Caco-2 (cell line): ENCODE results near the gene SH3TC1. TPM values are rescaled to one million over a fixed set of nuclear protein-coding genes. Genes with fewer than 3 reads are reported as not detected.

ENCODE experiments used
- BruUV-seq: library from RNA; stranded (reverse); fragments of 400-500 nt; replicated peaks from 2 replicates; lab custom pipeline; 2021; lab: Mats Ljungman, UMichigan
- CTCF ChIA-PET: fragments of 300-600 bp; sonication (Branson Sonifier 250); formaldehyde crosslinking; loops from one replicate; lab custom pipeline; 2022; ENCODE audit warnings: antibody characterized with exemption; lab: Charles Lee
- POLR2A ChIA-PET: fragments of 300-600 bp; sonication (Branson Sonifier 250); formaldehyde crosslinking; loops from one replicate; lab custom pipeline; 2022; ENCODE audit warnings: antibody characterized with exemption; lab: Charles Lee
- DNase-seq, 2 experiments: peaks; one replicate each; pipeline versions ENCODE4 v3.0.0 to v3.0.0-alpha.2; 2020 to 2022
- H3K27me3 ChIP-seq: replicated peaks from 2 replicates; pipeline ENCODE4 v1.6.0; 2011; ENCODE audit warnings: low read length; ENCODE audit not compliant: control insufficient read depth, insufficient read depth
- H3K36me3 ChIP-seq: 2 replicates; pipeline ENCODE4 v1.5.1; 2011; ENCODE audit warnings: low read length; ENCODE audit not compliant: control insufficient read depth, insufficient read depth
- H3K4me1 ChIP-seq: fragments of 250-450 bp; sonication (Bioruptor Pico); 2 replicates; pipeline ENCODE4 v1.5.1; 2020; ENCODE audit warnings: mild to moderate bottlenecking
- H3K4me3 ChIP-seq: 2 replicates; pipeline ENCODE4 v1.5.1; 2011; ENCODE audit warnings: low read depth, mild to moderate bottlenecking, control low read depth, low read length
- H3K9me3 ChIP-seq: fragments of 250-450 bp; sonication (Bioruptor Pico); 2 replicates; pipeline ENCODE4 v1.5.1; 2020; ENCODE audit warnings: mild to moderate bottlenecking, moderate library complexity
- H3K27ac Mint-ChIP-seq: one replicate; pipeline ENCODE4 v1.8.0; 2022; ENCODE audit warnings: mixed read lengths; ENCODE audit not compliant: unreplicated experiment
- H3K27me3 Mint-ChIP-seq: one replicate; pipeline ENCODE4 v1.8.0; 2022; ENCODE audit warnings: mixed read lengths; ENCODE audit not compliant: insufficient read depth, unreplicated experiment
- H3K36me3 Mint-ChIP-seq: one replicate; pipeline ENCODE4 v1.8.0; 2022; ENCODE audit warnings: mild to moderate bottlenecking, mixed read lengths; ENCODE audit not compliant: insufficient read depth, unreplicated experiment
- H3K4me1 Mint-ChIP-seq: one replicate; pipeline ENCODE4 v1.8.0; 2022; ENCODE audit warnings: low read depth, mixed read lengths; ENCODE audit not compliant: unreplicated experiment
- H3K4me3 Mint-ChIP-seq: one replicate; pipeline ENCODE4 v1.8.0; 2022; ENCODE audit warnings: mild to moderate bottlenecking, moderate library complexity, mixed read lengths; ENCODE audit not compliant: unreplicated experiment
- H3K9me3 Mint-ChIP-seq: one replicate; pipeline ENCODE4 v1.8.0; 2022; ENCODE audit warnings: mixed read lengths; ENCODE audit not compliant: unreplicated experiment
- intact Hi-C: fragments of 100-400 bp; cut with micrococcal nuclease; formaldehyde crosslinking; loops from one replicate; pipeline ENCODE4 v1.10.0; 2022; ENCODE audit not compliant: unreplicated experiment
- total RNA-seq: library from RNA; stranded (reverse); gene quantifications from 2 replicates; pipeline ENCODE4 v1.2.3, GENCODE V29; 2022
- TF ChIP-seq, protein P1 (sequence below), 2 experiments: fragments of 200-600 bp in 1 of 2; IDR thresholded peaks; 1 replicate in 1 of 2; 2 replicates in 1 of 2; pipeline versions ENCODE4 v1.5.1 to v1.8.0; 2011 to 2022; ENCODE audit warnings: antibody characterized with exemption in 1 of 2, control low read depth in 1 of 2, inconsistent platforms in 1 of 2, low read depth in 1 of 2, low read length in 1 of 2, mild to moderate bottlenecking in 1 of 2, moderate library complexity in 1 of 2; ENCODE audit not compliant: insufficient read depth in 1 of 2, severe bottlenecking in 1 of 2, unreplicated experiment in 1 of 2

SH3TC1 gene
- total RNA-seq, 1 experiment from 2014 or later = 18.6 TPM

GRCh38 chr4:8270912-8271815, 72.1 kb downstream of the SH3TC1 start:
- ChIA-PET CTCF (no interaction called here), POLR2A (no interaction called here)
- Mint-ChIP-seq H3K27ac (no peak overlapping the region), H3K27me3 (peaks cover 3% of the 10 kb centered on the region), H3K9me3 (no peaks in the 10 kb centered on the region), H3K4me3 (no peak overlapping the region), H3K4me1 (peaks cover 6% of the 10 kb centered on the region), H3K36me3 (no peaks in the 10 kb centered on the region)
- H3K36me3 ChIP-seq = no peaks in the 10 kb centered on the region
- peaks cover 5% of the 10 kb centered on the region for H3K4me1 ChIP-seq
- no peak overlapping the region for H3K4me3 ChIP-seq
- intact Hi-C loops = no loop called here
- no TSS peak for BruUV-seq
- no peaks in the 10 kb centered on the region; the same call in 1 of the 2 replicates for H3K27me3 ChIP-seq
- DNase-seq = no peak
- TF ChIP-seq, protein P1, sequence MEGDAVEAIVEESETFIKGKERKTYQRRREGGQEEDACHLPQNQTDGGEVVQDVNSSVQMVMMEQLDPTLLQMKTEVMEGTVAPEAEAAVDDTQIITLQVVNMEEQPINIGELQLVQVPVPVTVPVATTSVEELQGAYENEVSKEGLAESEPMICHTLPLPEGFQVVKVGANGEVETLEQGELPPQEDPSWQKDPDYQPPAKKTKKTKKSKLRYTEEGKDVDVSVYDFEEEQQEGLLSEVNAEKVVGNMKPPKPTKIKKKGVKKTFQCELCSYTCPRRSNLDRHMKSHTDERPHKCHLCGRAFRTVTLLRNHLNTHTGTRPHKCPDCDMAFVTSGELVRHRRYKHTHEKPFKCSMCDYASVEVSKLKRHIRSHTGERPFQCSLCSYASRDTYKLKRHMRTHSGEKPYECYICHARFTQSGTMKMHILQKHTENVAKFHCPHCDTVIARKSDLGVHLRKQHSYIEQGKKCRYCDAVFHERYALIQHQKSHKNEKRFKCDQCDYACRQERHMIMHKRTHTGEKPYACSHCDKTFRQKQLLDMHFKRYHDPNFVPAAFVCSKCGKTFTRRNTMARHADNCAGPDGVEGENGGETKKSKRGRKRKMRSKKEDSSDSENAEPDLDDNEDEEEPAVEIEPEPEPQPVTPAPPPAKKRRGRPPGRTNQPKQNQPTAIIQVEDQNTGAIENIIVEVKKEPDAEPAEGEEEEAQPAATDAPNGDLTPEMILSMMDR (IDR thresholded peaks at IDR 0.05; ENCODE audit: insufficient read depth in 1 of 2, low read depth in 1 of 2, low read length in 1 of 2, severe bottlenecking in 1 of 2, unreplicated experiment in 1 of 2) = no peak
- no peaks in the 10 kb centered on the region for H3K9me3 ChIP-seq

GRCh38 chr4:8271821-8272220, 72.7 kb downstream of the SH3TC1 start:
- H3K36me3 ChIP-seq = no peaks in the 10 kb centered on the region
- H3K9me3 ChIP-seq = no peaks in the 10 kb centered on the region
- TF ChIP-seq, protein P1 (IDR thresholded peaks at IDR 0.05; ENCODE audit: insufficient read depth in 1 of 2, low read depth in 1 of 2, low read length in 1 of 2, severe bottlenecking in 1 of 2, unreplicated experiment in 1 of 2) = no peak
- Mint-ChIP-seq H3K4me3 (no peak overlapping the region), H3K27me3 (peaks cover 3% of the 10 kb centered on the region), H3K27ac (no peak overlapping the region), H3K9me3 (no peaks in the 10 kb centered on the region), H3K4me1 (peaks cover 2% of the 10 kb centered on the region), H3K36me3 (no peaks in the 10 kb centered on the region)
- intact Hi-C loops = no loop called here
- H3K27me3 ChIP-seq = no peaks in the 10 kb centered on the region; the same call in 1 of the 2 replicates
- DNase-seq = no peak
- H3K4me1 ChIP-seq = peaks cover 5% of the 10 kb centered on the region
- ChIA-PET POLR2A (no interaction called here), CTCF (no interaction called here)
- H3K4me3 ChIP-seq = no peak overlapping the region
- no TSS peak for BruUV-seq

- no TSS peak for BruUV-seq
These were observed 73.7 kb downstream of the SH3TC1 start for GRCh38 chr4:8272472-8273428.

More at GRCh38 chr4:8272472-8273428, 73.7 kb downstream of the SH3TC1 start:
- Mint-ChIP-seq H3K4me1 (no peaks in the 10 kb centered on the region), H3K27ac (no peak overlapping the region), H3K27me3 (peaks cover 3% of the 10 kb centered on the region), H3K9me3 (no peaks in the 10 kb centered on the region), H3K36me3 (no peaks in the 10 kb centered on the region), H3K4me3 (no peak overlapping the region)
- DNase-seq = no peak
- Histone ChIP-seq H3K4me3 (no peak overlapping the region), H3K36me3 (no peaks in the 10 kb centered on the region), H3K27me3 (no peaks in the 10 kb centered on the region; the same call in 1 of the 2 replicates), H3K4me1 (peaks cover 5% of the 10 kb centered on the region), H3K9me3 (no peaks in the 10 kb centered on the region)
- ChIA-PET CTCF (no interaction called here), POLR2A (no interaction called here)
- intact Hi-C loops = no loop called here
- TF ChIP-seq, protein P1 (IDR thresholded peaks at IDR 0.05; ENCODE audit: insufficient read depth in 1 of 2, low read depth in 1 of 2, low read length in 1 of 2, severe bottlenecking in 1 of 2, unreplicated experiment in 1 of 2) = no peak
